ENCODE measurements around the gene SEMA6B.

- no peak for TF ChIP-seq POLR2A (IDR thresholded peaks at IDR 0.05)
- TF ChIP-seq CTCF (IDR thresholded peaks at IDR 0.05) = no peak
Observed at GRCh38 chr19:4577020-4577782, 17.7 kb upstream of the SEMA6B start.
